KMS-11 (cell line): ENCODE data around the gene KCNH3.

Experiments
- H2AFZ ChIP-seq: fragments of 200-600 bp; sonication (generic); 2 replicates; pipeline ENCODE4 v1.6.1; 2016; ENCODE audit warnings: antibody characterized with exemption, mixed run types, low read depth
- H3K27ac ChIP-seq: fragments of 200-600 bp; sonication (generic); 2 replicates; pipeline ENCODE4 v1.6.1; 2016; ENCODE audit warnings: mild to moderate bottlenecking, mixed run types
- H3K27me3 ChIP-seq: fragments of 200-600 bp; sonication (generic); 2 replicates; pipeline ENCODE4 v1.6.1; 2017; ENCODE audit warnings: mild to moderate bottlenecking, low read depth, mixed run types, moderate library complexity; ENCODE audit not compliant: insufficient read depth
- H3K36me3 ChIP-seq: fragments of 200-600 bp; sonication (generic); 2 replicates; pipeline ENCODE4 v1.6.1; 2017; ENCODE audit warnings: mild to moderate bottlenecking, mixed run types; ENCODE audit not compliant: insufficient read depth
- H3K4me1 ChIP-seq: fragments of 200-600 bp; sonication (generic); 2 replicates; pipeline ENCODE4 v1.6.1; 2016; ENCODE audit warnings: mild to moderate bottlenecking, low read depth, mixed run types; ENCODE audit not compliant: poor library complexity, severe bottlenecking
- H3K4me2 ChIP-seq: fragments of 200-600 bp; sonication (generic); 2 replicates; pipeline ENCODE4 v1.7.0; 2016; ENCODE audit warnings: mild to moderate bottlenecking, mixed run types
- H3K4me3 ChIP-seq: fragments of 200-600 bp; sonication (generic); IDR thresholded peaks from 2 replicates; pipeline ENCODE4 v1.6.1; 2017; ENCODE audit warnings: low read depth, low read length, mixed read lengths; ENCODE audit not compliant: insufficient read depth
- H3K79me2 ChIP-seq: fragments of 200-600 bp; sonication (generic); 2 replicates; pipeline ENCODE4 v1.6.1; 2016; ENCODE audit warnings: low read depth, mixed run types; ENCODE audit not compliant: insufficient read depth
- H3K9ac ChIP-seq: fragments of 200-600 bp; sonication (generic); 2 replicates; pipeline ENCODE4 v1.6.1; 2016; ENCODE audit warnings: mild to moderate bottlenecking, mixed run types
- H4K20me1 ChIP-seq: fragments of 200-600 bp; sonication (generic); 2 replicates; pipeline ENCODE4 v1.6.1; 2016; ENCODE audit warnings: mild to moderate bottlenecking, mixed run types; ENCODE audit not compliant: insufficient read depth
- TF ChIP-seq, protein P1 (sequence below): fragments of 200-600 bp; sonication (generic); conservative IDR thresholded peaks from 2 replicates; pipeline ENCODE4 v1.6.1; 2017; ENCODE audit warnings: low read depth, mild to moderate bottlenecking, antibody characterized with exemption, low read length, moderate library complexity, mixed read lengths

Gene KCNH3

DNA sequence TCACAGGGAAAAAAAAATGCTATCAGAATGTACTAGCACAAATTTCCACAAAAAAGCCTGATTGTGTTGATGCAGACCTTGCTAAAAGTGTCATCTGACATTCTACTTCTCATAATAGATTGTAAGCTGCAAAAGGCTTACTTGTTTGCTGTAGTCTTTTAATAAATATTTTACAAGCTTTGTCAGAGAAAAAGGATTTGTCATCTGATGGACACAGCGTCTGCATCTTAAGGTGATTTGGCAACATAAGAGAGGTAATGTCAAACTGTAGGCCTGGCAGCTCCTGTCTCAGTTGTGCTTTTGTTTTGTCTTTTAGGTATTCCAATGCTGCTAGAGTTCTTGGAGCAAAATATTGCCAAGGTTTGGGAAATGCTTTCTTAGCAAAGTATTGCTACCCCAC is 26.3 kb upstream of the KCNH3 start:
- TF ChIP-seq, protein P1, sequence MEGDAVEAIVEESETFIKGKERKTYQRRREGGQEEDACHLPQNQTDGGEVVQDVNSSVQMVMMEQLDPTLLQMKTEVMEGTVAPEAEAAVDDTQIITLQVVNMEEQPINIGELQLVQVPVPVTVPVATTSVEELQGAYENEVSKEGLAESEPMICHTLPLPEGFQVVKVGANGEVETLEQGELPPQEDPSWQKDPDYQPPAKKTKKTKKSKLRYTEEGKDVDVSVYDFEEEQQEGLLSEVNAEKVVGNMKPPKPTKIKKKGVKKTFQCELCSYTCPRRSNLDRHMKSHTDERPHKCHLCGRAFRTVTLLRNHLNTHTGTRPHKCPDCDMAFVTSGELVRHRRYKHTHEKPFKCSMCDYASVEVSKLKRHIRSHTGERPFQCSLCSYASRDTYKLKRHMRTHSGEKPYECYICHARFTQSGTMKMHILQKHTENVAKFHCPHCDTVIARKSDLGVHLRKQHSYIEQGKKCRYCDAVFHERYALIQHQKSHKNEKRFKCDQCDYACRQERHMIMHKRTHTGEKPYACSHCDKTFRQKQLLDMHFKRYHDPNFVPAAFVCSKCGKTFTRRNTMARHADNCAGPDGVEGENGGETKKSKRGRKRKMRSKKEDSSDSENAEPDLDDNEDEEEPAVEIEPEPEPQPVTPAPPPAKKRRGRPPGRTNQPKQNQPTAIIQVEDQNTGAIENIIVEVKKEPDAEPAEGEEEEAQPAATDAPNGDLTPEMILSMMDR, result no peak
- H3K9ac ChIP-seq, result no peak overlapping the region
- H3K4me3 ChIP-seq, result no peak overlapping the region
- no peaks in the 10 kb centered on the region for H3K36me3 ChIP-seq
- H3K4me1 ChIP-seq, result peaks cover 43% of the 10 kb centered on the region
- H3K4me2 ChIP-seq, result no peak overlapping the region
- no peaks in the 10 kb centered on the region for H4K20me1 ChIP-seq
- no peak overlapping the region for H3K27ac ChIP-seq
- H3K27me3 ChIP-seq, result no peaks in the 10 kb centered on the region
- H2AFZ ChIP-seq, result no peak overlapping the region
- no peaks in the 10 kb centered on the region for H3K79me2 ChIP-seq

DNA sequence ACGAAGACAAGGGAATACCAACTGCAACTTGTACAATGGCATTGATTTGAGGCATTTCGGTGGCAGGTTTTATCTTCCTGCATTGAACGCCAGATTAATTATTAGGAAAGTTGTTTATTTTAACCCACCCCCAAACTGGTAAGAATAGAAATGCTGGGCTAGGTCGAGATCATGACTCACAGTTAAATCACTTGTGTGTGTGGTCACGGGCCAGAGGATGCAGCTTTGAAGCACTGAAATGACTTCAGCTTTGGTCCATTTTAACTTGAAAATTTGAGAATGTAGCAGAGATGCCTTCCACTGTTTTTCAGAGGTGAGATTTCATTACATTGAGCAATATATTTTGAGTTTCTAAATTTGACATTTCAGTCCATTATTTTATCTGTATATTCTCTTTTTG is 23.6 kb upstream of the KCNH3 start:
- peaks cover 19% of the 10 kb centered on the region for H3K4me1 ChIP-seq
- H3K4me3 ChIP-seq, result no peak overlapping the region
- H4K20me1 ChIP-seq, result no peaks in the 10 kb centered on the region
- no peaks in the 10 kb centered on the region for H3K36me3 ChIP-seq
- H3K4me2 ChIP-seq, result no peak overlapping the region
- no peak overlapping the region for H3K27ac ChIP-seq
- no peak overlapping the region for H3K9ac ChIP-seq
- H2AFZ ChIP-seq, result no peak overlapping the region
- TF ChIP-seq, protein P1, result no peak
- no peaks in the 10 kb centered on the region for H3K27me3 ChIP-seq
- no peaks in the 10 kb centered on the region for H3K79me2 ChIP-seq

DNA sequence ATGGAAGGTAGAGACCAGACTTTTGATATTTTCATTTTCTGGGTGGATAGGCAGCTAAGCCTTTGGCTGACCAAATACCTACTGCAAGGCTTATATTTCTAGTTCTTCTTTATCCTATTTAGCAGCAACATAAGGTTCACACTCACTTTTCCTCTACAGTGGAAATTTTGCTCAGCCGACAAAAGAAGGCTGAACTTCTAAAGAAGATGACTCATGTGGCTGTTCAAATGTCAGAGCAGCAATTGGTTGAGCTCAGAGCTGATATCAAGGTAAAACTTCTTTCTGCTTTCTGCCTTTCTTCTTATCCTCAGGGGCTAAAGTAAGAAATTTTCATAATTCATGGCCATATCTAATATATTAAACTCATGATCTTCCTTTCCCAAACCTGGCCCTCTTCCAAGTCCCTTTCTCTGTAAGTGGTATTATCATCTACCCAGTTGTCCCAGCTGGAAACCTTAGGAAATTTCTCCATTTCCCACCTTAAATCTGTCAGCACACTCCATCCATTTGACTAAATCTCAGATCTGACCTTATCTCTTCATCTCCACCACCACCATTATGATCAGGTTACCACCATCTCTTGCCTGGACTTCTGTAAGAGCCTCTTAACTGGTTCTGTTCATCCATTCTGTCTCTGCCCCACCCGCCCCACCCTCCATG is 19.8 kb upstream of the KCNH3 start:
- H3K27me3 ChIP-seq, result no peaks in the 10 kb centered on the region
- no peak overlapping the region for H3K4me2 ChIP-seq
- H3K27ac ChIP-seq, result no peak overlapping the region
- TF ChIP-seq, protein P1, result no peak
- H3K9ac ChIP-seq, result no peak overlapping the region
- no peak overlapping the region for H2AFZ ChIP-seq
- H3K79me2 ChIP-seq, result no peaks in the 10 kb centered on the region
- H3K4me3 ChIP-seq, result no peak overlapping the region
- no peaks in the 10 kb centered on the region for H3K36me3 ChIP-seq
- H4K20me1 ChIP-seq, result no peaks in the 10 kb centered on the region
- H3K4me1 ChIP-seq, result no peaks in the 10 kb centered on the region

DNA sequence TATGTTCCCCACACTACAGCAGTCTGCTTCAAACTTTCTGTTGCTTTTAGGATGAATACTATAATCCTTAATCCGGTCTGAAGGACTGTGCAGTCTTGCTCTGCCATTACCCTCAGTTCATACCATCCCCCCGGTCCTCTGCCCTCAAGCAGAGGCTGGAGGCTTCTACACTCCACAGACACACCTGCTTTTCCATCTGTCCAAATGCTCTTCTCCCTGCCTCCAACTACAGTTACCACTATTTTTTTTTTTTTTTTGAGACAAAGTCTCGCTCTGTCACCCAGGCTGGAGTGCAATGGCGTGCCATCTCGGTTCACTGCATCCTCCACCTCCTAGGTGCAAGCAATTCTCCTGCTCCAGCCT is 19.3 kb upstream of the KCNH3 start:
- H4K20me1 ChIP-seq, result no peaks in the 10 kb centered on the region
- H3K79me2 ChIP-seq, result no peaks in the 10 kb centered on the region
- H3K27ac ChIP-seq, result no peak overlapping the region
- H3K27me3 ChIP-seq, result no peaks in the 10 kb centered on the region
- no peaks in the 10 kb centered on the region for H3K4me1 ChIP-seq
- H3K9ac ChIP-seq, result no peak overlapping the region
- H3K36me3 ChIP-seq, result no peaks in the 10 kb centered on the region
- TF ChIP-seq, protein P1, result no peak
- H2AFZ ChIP-seq, result no peak overlapping the region
- H3K4me2 ChIP-seq, result no peak overlapping the region
- no peak overlapping the region for H3K4me3 ChIP-seq
